ENCODE data around the gene SNX1. TPM values are rescaled to one million over a fixed set of nuclear protein-coding genes. Genes with fewer than 3 reads are reported as not detected.
A peak's percentile ranks its signal among the peaks of the same experiment; 100 is the strongest.
"Not testable (repeated sequence)": the region's sequence is repeated elsewhere in the genome, so short reads cannot be mapped to it uniquely, and the experiment has no call there.

SNX1 gene
- total RNA-seq, 3 donors from 2014 or later = 88.4 to 96.4 (median 93.6) TPM

- Mint-ChIP-seq H3K27me3 (ENCODE audit: low read depth) (no peaks in the 10 kb centered on the region), H3K36me3 (ENCODE audit: insufficient read depth) (peaks cover 4% of the 10 kb centered on the region), H3K4me1 (ENCODE audit: low read depth) (peaks cover 68% of the 10 kb centered on the region), H3K9me3 (no peaks in the 10 kb centered on the region), H3K4me3 (peak overlapping the region; percentile 96)
- ATAC-seq (no peak), DNase-seq (no peak)
Observed at GRCh38 chr15:64095431-64095794, 369 bp upstream of the SNX1 start.

- Mint-ChIP-seq H3K4me1 (ENCODE audit: low read depth) (peaks cover 70% of the 10 kb centered on the region), H3K9me3 (no peaks in the 10 kb centered on the region), H3K36me3 (ENCODE audit: insufficient read depth) (peaks cover 1% of the 10 kb centered on the region), H3K4me3 (peak overlapping the region; percentile 96), H3K27me3 (ENCODE audit: low read depth) (no peaks in the 10 kb centered on the region)
- ATAC-seq (no peak), DNase-seq (no peak)
Observed at GRCh38 chr15:64096668-64097384, 1.0 kb downstream of the SNX1 start.

GRCh38 chr15:64099379-64099778 lies 3.6 kb downstream of the SNX1 start:
- Mint-ChIP-seq H3K4me3 (no peak overlapping the region), H3K9me3 (no peaks in the 10 kb centered on the region), H3K27me3 (ENCODE audit: low read depth) (no peaks in the 10 kb centered on the region), H3K36me3 (ENCODE audit: insufficient read depth) (peaks cover 4% of the 10 kb centered on the region), H3K4me1 (ENCODE audit: low read depth) (peaks cover 63% of the 10 kb centered on the region)
- ATAC-seq = no peak
- no peak for DNase-seq

GRCh38 chr15:64100958-64101357 lies 5.2 kb downstream of the SNX1 start:
- peaks cover 55% of the 10 kb centered on the region for H3K4me1 Mint-ChIP-seq (ENCODE audit: low read depth)
- H3K4me3 Mint-ChIP-seq = no peak overlapping the region
- no peaks in the 10 kb centered on the region for H3K9me3 Mint-ChIP-seq
- DNase-seq = no peak
- no peaks in the 10 kb centered on the region for H3K27me3 Mint-ChIP-seq (ENCODE audit: low read depth)
- H3K36me3 Mint-ChIP-seq (ENCODE audit: insufficient read depth) = peaks cover 4% of the 10 kb centered on the region
- ATAC-seq = no peak

GRCh38 chr15:64102497-64102896 lies 6.7 kb downstream of the SNX1 start:
- Mint-ChIP-seq H3K9me3 (no peaks in the 10 kb centered on the region), H3K4me1 (ENCODE audit: low read depth) (peaks cover 55% of the 10 kb centered on the region), H3K4me3 (no peak overlapping the region), H3K27me3 (ENCODE audit: low read depth) (no peaks in the 10 kb centered on the region), H3K36me3 (ENCODE audit: insufficient read depth) (peaks cover 6% of the 10 kb centered on the region)
- no peak for DNase-seq
- ATAC-seq = no peak

GRCh38 chr15:64105113-64105704 lies 9.4 kb downstream of the SNX1 start:
- no peaks in the 10 kb centered on the region for H3K27me3 Mint-ChIP-seq (ENCODE audit: low read depth)
- H3K4me1 Mint-ChIP-seq (ENCODE audit: low read depth) = peaks cover 52% of the 10 kb centered on the region
- DNase-seq (no peak), ATAC-seq (no peak)
- peaks cover 5% of the 10 kb centered on the region for H3K36me3 Mint-ChIP-seq (ENCODE audit: insufficient read depth)
- H3K4me3 Mint-ChIP-seq = no peak overlapping the region
- H3K9me3 Mint-ChIP-seq = no peaks in the 10 kb centered on the region

- H3K36me3 Mint-ChIP-seq (ENCODE audit: insufficient read depth) = peaks cover 5% of the 10 kb centered on the region
- ATAC-seq (no peak), DNase-seq (no peak)
- H3K27me3 Mint-ChIP-seq (ENCODE audit: low read depth) = no peaks in the 10 kb centered on the region
- H3K9me3 Mint-ChIP-seq = no peaks in the 10 kb centered on the region
- H3K4me1 Mint-ChIP-seq (ENCODE audit: low read depth) = peaks cover 60% of the 10 kb centered on the region
- H3K4me3 Mint-ChIP-seq = no peak overlapping the region
Observed at GRCh38 chr15:64107337-64107736, 11.6 kb downstream of the SNX1 start.

GRCh38 chr15:64110108-64110701 lies 14.4 kb downstream of the SNX1 start:
- not testable (repeated sequence) for ATAC-seq; DNase-seq; H3K27me3 Mint-ChIP-seq (ENCODE audit: low read depth); H3K4me3 Mint-ChIP-seq; H3K9me3 Mint-ChIP-seq
- peaks cover 19% of the 10 kb centered on the region for H3K36me3 Mint-ChIP-seq (ENCODE audit: insufficient read depth)
- H3K4me1 Mint-ChIP-seq (ENCODE audit: low read depth) = peaks cover 45% of the 10 kb centered on the region

GRCh38 chr15:64110950-64111678 lies 15.3 kb downstream of the SNX1 start:
- Mint-ChIP-seq H3K4me1 (ENCODE audit: low read depth) (peaks cover 41% of the 10 kb centered on the region), H3K36me3 (ENCODE audit: insufficient read depth) (peaks cover 19% of the 10 kb centered on the region), H3K9me3 (no peaks in the 10 kb centered on the region), H3K27me3 (ENCODE audit: low read depth) (no peaks in the 10 kb centered on the region), H3K4me3 (no peak overlapping the region)
- DNase-seq (no peak), ATAC-seq (no peak)

GRCh38 chr15:64111679-64112050 lies 15.9 kb downstream of the SNX1 start:
- Mint-ChIP-seq H3K27me3 (ENCODE audit: low read depth) (no peaks in the 10 kb centered on the region), H3K4me3 (no peak overlapping the region), H3K36me3 (ENCODE audit: insufficient read depth) (peaks cover 19% of the 10 kb centered on the region), H3K4me1 (ENCODE audit: low read depth) (peaks cover 36% of the 10 kb centered on the region), H3K9me3 (no peaks in the 10 kb centered on the region)
- ATAC-seq (no peak), DNase-seq (no peak)

- Mint-ChIP-seq H3K36me3 (ENCODE audit: insufficient read depth) (peaks cover 19% of the 10 kb centered on the region), H3K4me1 (ENCODE audit: low read depth) (peaks cover 30% of the 10 kb centered on the region), H3K27me3 (ENCODE audit: low read depth) (no peaks in the 10 kb centered on the region), H3K4me3 (no peak overlapping the region), H3K9me3 (no peaks in the 10 kb centered on the region)
- DNase-seq (no peak), ATAC-seq (no peak)
Observed at GRCh38 chr15:64112073-64112772, 16.4 kb downstream of the SNX1 start.

- H3K4me1 Mint-ChIP-seq (ENCODE audit: low read depth) = peaks cover 28% of the 10 kb centered on the region
- no peak overlapping the region for H3K4me3 Mint-ChIP-seq
- peaks cover 21% of the 10 kb centered on the region for H3K36me3 Mint-ChIP-seq (ENCODE audit: insufficient read depth)
- no peaks in the 10 kb centered on the region for H3K27me3 Mint-ChIP-seq (ENCODE audit: low read depth)
- no peaks in the 10 kb centered on the region for H3K9me3 Mint-ChIP-seq
- DNase-seq (no peak), ATAC-seq (peak; percentile 43 to 63)
Observed at GRCh38 chr15:64112904-64113303, 17.1 kb downstream of the SNX1 start.

GRCh38 chr15:64117759-64118487 lies 22.1 kb downstream of the SNX1 start:
- peaks cover 32% of the 10 kb centered on the region for H3K36me3 Mint-ChIP-seq (ENCODE audit: insufficient read depth)
- ATAC-seq (no peak), DNase-seq (no peak)
- no peaks in the 10 kb centered on the region for H3K4me1 Mint-ChIP-seq (ENCODE audit: low read depth)
- no peaks in the 10 kb centered on the region for H3K27me3 Mint-ChIP-seq (ENCODE audit: low read depth)
- no peak overlapping the region for H3K4me3 Mint-ChIP-seq
- no peaks in the 10 kb centered on the region for H3K9me3 Mint-ChIP-seq

- DNase-seq; H3K9me3 Mint-ChIP-seq; H3K27me3 Mint-ChIP-seq (ENCODE audit: low read depth); ATAC-seq; H3K4me3 Mint-ChIP-seq; H3K4me1 Mint-ChIP-seq (ENCODE audit: low read depth): not testable (repeated sequence)
- H3K36me3 Mint-ChIP-seq (ENCODE audit: insufficient read depth) = peaks cover 29% of the 10 kb centered on the region
Observed at GRCh38 chr15:64120322-64120721, 24.5 kb downstream of the SNX1 start.
